Suprapubic skin (tissue), 3 donors: ENCODE measurements around the gene GIT1.

Source experiments
- CTCF ChIP-seq, 2 donors: fragments of 200-600 bp in 1 of 2; fragments of 450-650 bp in 1 of 2; sonication (generic) in 1 of 2; IDR thresholded peaks; one replicate each; pipeline ENCODE4 v1.5.1; 2016 to 2019; ENCODE audit warnings: antibody characterized with exemption in 2 of 2, mild to moderate bottlenecking in 1 of 2, moderate library complexity in 1 of 2
- POLR2A ChIP-seq, 2 donors: fragments of 450-650 bp; IDR thresholded peaks; one replicate each; pipeline ENCODE4 v1.6.1; 2017; ENCODE audit warnings: antibody characterized with exemption in 2 of 2, mild to moderate bottlenecking in 2 of 2, moderate library complexity in 2 of 2

- TF ChIP-seq POLR2A (IDR thresholded peaks at IDR 0.05) (no peak), CTCF (IDR thresholded peaks at IDR 0.05) (no peak)
Observed at GRCh38 chr17:29621751-29622194, 32.3 kb upstream of the GIT1 start.
